ENCODE results near the gene SRL.

- TF ChIP-seq POLR2A (IDR thresholded peaks at IDR 0.05; ENCODE audit: low read depth, low read length) (no peak), POLR2AphosphoS5 (IDR thresholded peaks at IDR 0.05; ENCODE audit: low read depth, low read length) (no peak)
These were observed 61.4 kb downstream of the SRL start for GRCh38 chr16:4180511-4180910.

Measured in GM12892 (cell line).